Fibroblast of skin of left biceps (primary cell): ENCODE results near the gene ADARB2.

Source experiments
- DNase-seq, 2 experiments: peaks; one replicate each; pipeline ENCODE4 v3.0.0-alpha.2; 2013; ENCODE audit warnings: low read depth in 2 of 2

Gene ADARB2

GRCh38 chr10:1499359-1499957 is 237.9 kb downstream of the ADARB2 start:
- DNase-seq: no peak

- DNase-seq: no peak
These were observed 238.5 kb downstream of the ADARB2 start for GRCh38 chr10:1498746-1499358.

- no peak for DNase-seq
These were observed 241.3 kb downstream of the ADARB2 start for GRCh38 chr10:1495915-1496517.

GRCh38 chr10:1492641-1493040 is 244.7 kb downstream of the ADARB2 start:
- DNase-seq: no peak

GRCh38 chr10:1491901-1492300 is 245.4 kb downstream of the ADARB2 start:
- DNase-seq: no peak

GRCh38 chr10:1489801-1490200 is 247.5 kb downstream of the ADARB2 start:
- no peak for DNase-seq

GRCh38 chr10:1488970-1489548 is 248.3 kb downstream of the ADARB2 start:
- no peak for DNase-seq

GRCh38 chr10:1486841-1487687 is 250.3 kb downstream of the ADARB2 start:
- no peak for DNase-seq

GRCh38 chr10:1485357-1485756 is 252.0 kb downstream of the ADARB2 start:
- DNase-seq: no peak

- DNase-seq: no peak
These were observed 253.5 kb downstream of the ADARB2 start for GRCh38 chr10:1483826-1484225.

GRCh38 chr10:1483246-1483645 is 254.1 kb downstream of the ADARB2 start:
- no peak for DNase-seq

- DNase-seq: no peak
These were observed 259.7 kb downstream of the ADARB2 start for GRCh38 chr10:1477578-1477977.

- no peak for DNase-seq
These were observed 260.9 kb downstream of the ADARB2 start for GRCh38 chr10:1476455-1476803.

GRCh38 chr10:1475771-1476454 is 261.4 kb downstream of the ADARB2 start:
- DNase-seq: no peak

GRCh38 chr10:1475098-1475591 is 262.2 kb downstream of the ADARB2 start:
- no peak for DNase-seq

- no peak for DNase-seq
These were observed 262.8 kb downstream of the ADARB2 start for GRCh38 chr10:1474376-1475097.

GRCh38 chr10:1473874-1474273 is 263.5 kb downstream of the ADARB2 start:
- DNase-seq: no peak

- DNase-seq: no peak
These were observed 265.0 kb downstream of the ADARB2 start for GRCh38 chr10:1472178-1472958.

- DNase-seq: no peak
These were observed 268.5 kb downstream of the ADARB2 start for GRCh38 chr10:1468811-1469210.
